ENCODE measurements around the gene BSDC1.

The BSDC1 gene

GRCh38 chr1:32394890-32395432, 720 bp upstream of the BSDC1 start:
- DNase-seq (ENCODE audit: low read depth in 1 of 2, low spot score in 1 of 2): no peak

- no peak for DNase-seq (ENCODE audit: low read depth in 1 of 2, low spot score in 1 of 2)
Measured at GRCh38 chr1:32393832-32394140, 455 bp downstream of the BSDC1 start.

DNA sequence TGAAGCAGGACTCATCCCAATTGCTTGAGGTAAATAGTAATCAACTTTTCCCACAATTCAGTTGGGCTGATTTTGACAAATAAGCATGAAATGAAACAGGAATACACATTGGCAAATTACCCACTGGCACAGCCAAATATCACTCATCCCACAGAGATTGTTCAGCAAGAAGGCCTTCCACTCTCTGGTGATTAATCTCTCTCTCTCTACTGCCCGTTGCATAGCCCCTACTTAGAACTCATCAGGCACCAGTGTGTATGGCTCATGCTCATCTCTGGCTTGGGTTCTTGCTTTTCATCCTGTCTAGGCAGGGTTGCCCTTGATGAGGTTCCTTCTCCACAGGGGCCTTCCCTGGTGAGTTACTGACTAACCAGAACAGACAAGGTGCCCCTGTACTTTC, 1.1 kb downstream of the BSDC1 start:
- no peak for DNase-seq (ENCODE audit: low read depth in 1 of 2, low spot score in 1 of 2)

GRCh38 chr1:32392325-32392724, 1.9 kb downstream of the BSDC1 start:
- DNase-seq (ENCODE audit: low read depth in 1 of 2, low spot score in 1 of 2): no peak

GRCh38 chr1:32390904-32391870, 3.1 kb downstream of the BSDC1 start:
- DNase-seq (ENCODE audit: low read depth in 1 of 2, low spot score in 1 of 2): no peak

DNA sequence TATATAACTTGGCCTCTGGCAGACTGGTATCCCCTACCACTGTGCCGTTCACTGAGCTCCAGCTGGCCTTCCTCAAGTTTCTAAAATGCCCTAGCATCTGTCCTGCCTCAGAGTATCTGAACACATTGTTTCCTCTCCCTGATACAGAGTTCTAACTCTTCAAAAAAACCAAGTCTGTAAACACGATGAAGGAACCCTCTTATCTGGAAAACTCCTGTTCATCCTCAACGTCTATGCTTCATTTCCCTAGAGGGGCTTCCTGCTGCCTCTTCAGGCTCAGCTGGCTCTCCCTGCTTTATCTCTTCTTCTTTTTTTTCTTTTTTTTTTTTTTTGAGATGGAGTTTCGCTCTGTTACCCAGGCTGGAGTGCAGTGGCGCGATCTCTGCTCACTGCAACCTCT, 5.6 kb downstream of the BSDC1 start:
- no peak for DNase-seq (ENCODE audit: low read depth in 1 of 2, low spot score in 1 of 2)

- no peak for DNase-seq (ENCODE audit: low read depth in 1 of 2, low spot score in 1 of 2)
Measured at GRCh38 chr1:32386676-32387392, 7.4 kb downstream of the BSDC1 start.

GRCh38 chr1:32380057-32380456, 14.2 kb downstream of the BSDC1 start:
- DNase-seq (ENCODE audit: low read depth in 1 of 2, low spot score in 1 of 2): no peak

GRCh38 chr1:32377541-32378220, 16.6 kb downstream of the BSDC1 start:
- DNase-seq (ENCODE audit: low read depth in 1 of 2, low spot score in 1 of 2): no peak

- DNase-seq (ENCODE audit: low read depth in 1 of 2, low spot score in 1 of 2): no peak
Measured at GRCh38 chr1:32376199-32376598, 18.0 kb downstream of the BSDC1 start.

GRCh38 chr1:32373996-32374592, 20.1 kb downstream of the BSDC1 start:
- DNase-seq (ENCODE audit: low read depth in 1 of 2, low spot score in 1 of 2): no peak

DNA sequence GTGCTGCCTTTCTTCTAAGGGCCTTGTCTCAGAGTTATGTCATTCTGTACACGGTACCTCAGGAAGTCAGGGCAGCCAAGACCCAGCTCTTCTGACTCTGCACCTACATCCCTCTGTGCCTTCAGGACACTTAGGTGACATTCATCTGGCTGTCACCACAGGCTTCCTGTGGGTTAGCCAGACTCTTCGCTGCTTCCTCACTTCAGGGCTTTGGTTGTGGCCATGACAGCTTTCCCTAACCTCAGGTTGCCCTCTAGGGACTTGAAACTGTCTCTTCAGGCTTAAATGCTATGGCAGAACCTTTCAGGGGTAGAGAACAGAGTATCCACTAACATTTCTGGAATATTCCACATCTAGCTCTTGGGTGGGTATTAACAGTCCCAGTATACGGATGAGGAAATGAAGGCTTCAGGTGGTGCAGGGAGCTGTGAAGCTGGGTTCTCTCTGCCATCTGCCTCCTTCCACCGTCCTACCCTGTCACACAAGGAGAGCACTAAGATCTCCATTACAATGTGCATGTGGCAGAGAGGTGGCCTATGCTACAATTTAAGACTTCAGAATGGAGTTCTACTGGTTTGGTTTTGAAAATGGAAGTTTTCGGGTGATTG, 22.0 kb downstream of the BSDC1 start:
- no peak for DNase-seq (ENCODE audit: low read depth in 1 of 2, low spot score in 1 of 2)

- DNase-seq (ENCODE audit: low read depth in 1 of 2, low spot score in 1 of 2): no peak
Measured at GRCh38 chr1:32367912-32368635, 26.2 kb downstream of the BSDC1 start.

- no peak for DNase-seq (ENCODE audit: low read depth in 1 of 2, low spot score in 1 of 2)
Measured at GRCh38 chr1:32365445-32365844, 28.8 kb downstream of the BSDC1 start.

- no peak for DNase-seq (ENCODE audit: low read depth in 1 of 2, low spot score in 1 of 2)
Measured at GRCh38 chr1:32364836-32365235, 29.4 kb downstream of the BSDC1 start.

DNA sequence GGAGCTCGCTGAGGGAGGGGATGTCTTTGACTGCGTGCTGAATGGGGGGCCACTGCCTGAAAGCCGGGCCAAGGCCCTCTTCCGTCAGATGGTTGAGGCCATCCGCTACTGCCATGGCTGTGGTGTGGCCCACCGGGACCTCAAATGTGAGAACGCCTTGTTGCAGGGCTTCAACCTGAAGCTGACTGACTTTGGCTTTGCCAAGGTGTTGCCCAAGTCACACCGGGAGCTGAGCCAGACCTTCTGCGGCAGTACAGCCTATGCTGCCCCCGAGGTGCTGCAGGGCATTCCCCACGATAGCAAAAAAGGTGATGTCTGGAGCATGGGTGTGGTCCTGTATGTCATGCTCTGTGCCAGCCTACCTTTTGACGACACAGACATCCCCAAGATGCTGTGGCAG, 30.5 kb downstream of the BSDC1 start:
- DNase-seq (ENCODE audit: low read depth in 1 of 2, low spot score in 1 of 2): no peak

DNA sequence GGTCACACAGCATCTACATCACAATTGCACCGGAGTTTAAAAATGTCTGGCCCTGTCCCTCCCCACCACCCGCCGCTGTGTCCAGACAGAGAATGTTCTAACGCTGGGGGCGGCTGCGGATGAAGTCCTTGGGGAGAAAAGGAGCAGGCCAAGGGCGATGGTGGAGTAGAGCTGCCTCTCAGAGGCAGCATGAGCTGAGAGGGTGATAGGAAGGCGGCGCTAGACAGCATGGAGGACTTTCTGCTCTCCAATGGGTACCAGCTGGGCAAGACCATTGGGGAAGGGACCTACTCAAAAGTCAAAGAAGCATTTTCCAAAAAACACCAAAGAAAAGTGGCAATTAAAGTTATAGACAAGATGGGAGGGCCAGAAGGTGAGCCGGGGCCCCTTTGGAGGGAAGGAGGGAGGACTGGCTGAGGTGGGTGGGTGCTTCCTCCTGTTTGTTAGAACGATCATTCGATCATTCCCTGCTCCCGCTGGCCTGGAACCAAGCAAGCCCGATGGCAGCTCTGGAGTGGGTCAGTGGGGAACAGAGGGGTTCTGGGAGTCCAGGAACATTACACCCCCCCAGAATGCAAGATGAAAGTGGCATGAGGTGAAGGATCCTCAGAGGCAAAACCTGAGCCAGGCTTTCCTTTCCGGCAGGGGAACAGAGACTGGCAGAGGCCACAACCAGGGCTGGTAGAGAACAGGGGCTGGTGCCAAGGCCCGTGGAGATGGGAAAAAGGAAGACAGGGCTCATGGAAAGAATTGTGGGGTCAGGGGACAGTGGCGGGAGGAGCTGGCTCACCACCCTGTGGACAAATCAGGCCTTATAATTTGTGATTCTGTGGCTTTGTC, 31.5 kb downstream of the BSDC1 start, which contains the start of the genes FAM229A and TSSK3:
Gene FAM229A, minus strand, starts transcription at position 12 of the 840 bp plus-strand sequence. CDS start 394 bp downstream, outside the sequence.
Gene TSSK3, plus strand, starts transcription at position 66 of the 840 bp plus-strand sequence. Its CDS starts 163 bp downstream, at position 229.
- DNase-seq (ENCODE audit: low read depth in 1 of 2, low spot score in 1 of 2): no peak

DNA sequence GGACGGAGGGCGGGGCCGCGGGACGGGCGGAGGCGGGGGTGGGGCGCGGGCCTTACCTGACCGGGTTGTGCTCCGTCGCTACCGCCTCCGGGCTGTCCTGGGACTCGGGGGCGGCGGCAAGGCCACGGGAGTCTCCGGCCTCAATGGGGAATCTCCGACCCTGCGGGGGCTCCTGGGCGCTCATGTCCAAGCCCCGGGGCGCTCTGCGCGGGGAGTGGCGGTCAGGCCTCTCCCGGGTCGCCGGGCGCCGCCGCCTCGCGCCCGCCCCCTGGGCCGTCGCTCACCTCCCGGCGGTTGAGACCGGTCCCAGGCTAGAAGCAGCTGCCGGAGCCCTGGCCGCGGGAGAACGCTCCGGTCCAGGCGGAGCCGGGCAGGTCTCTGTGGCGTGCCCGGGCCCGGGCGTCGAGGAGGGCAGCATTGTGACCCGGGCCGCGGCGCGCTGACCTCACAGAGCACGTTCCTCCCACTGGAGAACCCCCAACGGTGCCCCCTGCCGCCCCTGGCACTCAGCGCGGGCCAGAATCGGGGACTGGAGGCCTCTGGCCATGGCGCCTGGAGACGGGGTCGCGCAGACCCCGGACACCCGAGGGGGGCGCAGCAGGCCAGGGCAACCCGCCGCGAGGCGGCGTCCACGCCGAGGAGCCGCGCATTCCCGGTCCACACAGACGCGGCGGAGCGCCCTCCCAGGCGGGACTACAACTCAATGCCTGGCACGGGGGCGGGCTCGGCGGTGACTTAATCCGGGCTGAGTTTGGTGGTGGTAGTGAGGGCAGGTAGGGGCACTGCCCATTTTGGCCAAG, 32.4 kb downstream of the BSDC1 start:
- no peak for DNase-seq (ENCODE audit: low read depth in 1 of 2, low spot score in 1 of 2)
